IMR-90 (cell line): ENCODE measurements around the gene SETD2.

Experiments
- BHLHE40 ChIP-seq: fragments of 150-350 bp; IDR thresholded peaks from 2 replicates; pipeline ENCODE4 v1.6.1; 2016; ENCODE audit warnings: mild to moderate bottlenecking, low read depth, low read length
- CEBPB ChIP-seq: IDR thresholded peaks from 2 replicates; pipeline ENCODE4 v1.6.1; 2012; ENCODE audit warnings: low read depth, low read length, improper control_type of control experiment
- CHD1 ChIP-seq: IDR thresholded peaks from 2 replicates; pipeline ENCODE4 v1.6.1; 2012; ENCODE audit warnings: low read depth, low read length, improper control_type of control experiment
- ELK1 ChIP-seq: fragments of 150-350 bp; IDR thresholded peaks from 2 replicates; pipeline ENCODE4 v1.6.1; 2016; ENCODE audit warnings: low read depth, mild to moderate bottlenecking, low read length, moderate library complexity, borderline replicate concordance
- MAFK ChIP-seq: IDR thresholded peaks from 2 replicates; pipeline ENCODE4 v1.6.1; 2012; ENCODE audit warnings: low read depth, low read length, improper control_type of control experiment
- POLR2A ChIP-seq: IDR thresholded peaks from 2 replicates; pipeline ENCODE4 v1.6.1; 2012; ENCODE audit warnings: mild to moderate bottlenecking, low read depth, low read length
- RAD21 ChIP-seq: IDR thresholded peaks from 2 replicates; pipeline ENCODE4 v1.6.1; 2012; ENCODE audit warnings: low read length, improper control_type of control experiment
- RCOR1 ChIP-seq: IDR thresholded peaks from 2 replicates; pipeline ENCODE4 v1.6.1; 2012; ENCODE audit warnings: mild to moderate bottlenecking, low read length, improper control_type of control experiment; ENCODE audit not compliant: insufficient replicate concordance
- SMC3 ChIP-seq: fragments of 150-350 bp; IDR thresholded peaks from 2 replicates; pipeline ENCODE4 v1.6.1; 2016; ENCODE audit warnings: low read depth, mild to moderate bottlenecking, antibody characterized with exemption, low read length, moderate library complexity
- TF ChIP-seq, protein P1 (sequence below): conservative IDR thresholded peaks from 2 replicates; pipeline ENCODE4 v1.5.1; 2012; ENCODE audit warnings: mild to moderate bottlenecking, low read depth, low read length, improper control_type of control experiment

GRCh38 chr3:47054412-47054811, 109.5 kb downstream of the SETD2 start:
- TF ChIP-seq, protein P1, sequence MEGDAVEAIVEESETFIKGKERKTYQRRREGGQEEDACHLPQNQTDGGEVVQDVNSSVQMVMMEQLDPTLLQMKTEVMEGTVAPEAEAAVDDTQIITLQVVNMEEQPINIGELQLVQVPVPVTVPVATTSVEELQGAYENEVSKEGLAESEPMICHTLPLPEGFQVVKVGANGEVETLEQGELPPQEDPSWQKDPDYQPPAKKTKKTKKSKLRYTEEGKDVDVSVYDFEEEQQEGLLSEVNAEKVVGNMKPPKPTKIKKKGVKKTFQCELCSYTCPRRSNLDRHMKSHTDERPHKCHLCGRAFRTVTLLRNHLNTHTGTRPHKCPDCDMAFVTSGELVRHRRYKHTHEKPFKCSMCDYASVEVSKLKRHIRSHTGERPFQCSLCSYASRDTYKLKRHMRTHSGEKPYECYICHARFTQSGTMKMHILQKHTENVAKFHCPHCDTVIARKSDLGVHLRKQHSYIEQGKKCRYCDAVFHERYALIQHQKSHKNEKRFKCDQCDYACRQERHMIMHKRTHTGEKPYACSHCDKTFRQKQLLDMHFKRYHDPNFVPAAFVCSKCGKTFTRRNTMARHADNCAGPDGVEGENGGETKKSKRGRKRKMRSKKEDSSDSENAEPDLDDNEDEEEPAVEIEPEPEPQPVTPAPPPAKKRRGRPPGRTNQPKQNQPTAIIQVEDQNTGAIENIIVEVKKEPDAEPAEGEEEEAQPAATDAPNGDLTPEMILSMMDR = no peak
- TF ChIP-seq BHLHE40 (no peak), CHD1 (no peak), POLR2A (no peak), RCOR1 (no peak), ELK1 (no peak), CEBPB (no peak), MAFK (no peak), RAD21 (no peak), SMC3 (no peak)
